Endothelial cell of umbilical vein (primary cell): ENCODE data around the gene MRPS26.

Source experiments
- EZH2 ChIP-seq: IDR thresholded peaks from 2 replicates; pipeline ENCODE4 v1.6.1; 2012; ENCODE audit warnings: borderline replicate concordance, low read depth, mild to moderate bottlenecking, moderate library complexity, low read length, inconsistent platforms; ENCODE audit not compliant: severe bottlenecking
- JUN ChIP-seq: IDR thresholded peaks from 2 replicates; pipeline ENCODE4 v1.6.1; 2011; ENCODE audit warnings: borderline replicate concordance, low read depth; ENCODE audit not compliant: insufficient read length, insufficient read depth
- POLR2AphosphoS5 ChIP-seq: IDR thresholded peaks from 2 replicates; pipeline ENCODE4 v1.6.1; 2012; ENCODE audit warnings: low read depth, mild to moderate bottlenecking, control low read depth, low read length, moderate library complexity; ENCODE audit not compliant: insufficient read depth
- TF ChIP-seq, protein P1 (sequence below), 2 donors: IDR thresholded peaks; 1 replicate in 1 of 2; 2 replicates in 1 of 2; pipeline ENCODE4 v1.5.1; 2011; ENCODE audit warnings: low read length in 2 of 2, mild to moderate bottlenecking in 2 of 2, moderate library complexity in 2 of 2, control low read depth in 1 of 2, inconsistent platforms in 1 of 2, low read depth in 1 of 2; ENCODE audit not compliant: insufficient read depth in 1 of 2; ENCODE audit errors: extremely low read depth in 1 of 2

DNA sequence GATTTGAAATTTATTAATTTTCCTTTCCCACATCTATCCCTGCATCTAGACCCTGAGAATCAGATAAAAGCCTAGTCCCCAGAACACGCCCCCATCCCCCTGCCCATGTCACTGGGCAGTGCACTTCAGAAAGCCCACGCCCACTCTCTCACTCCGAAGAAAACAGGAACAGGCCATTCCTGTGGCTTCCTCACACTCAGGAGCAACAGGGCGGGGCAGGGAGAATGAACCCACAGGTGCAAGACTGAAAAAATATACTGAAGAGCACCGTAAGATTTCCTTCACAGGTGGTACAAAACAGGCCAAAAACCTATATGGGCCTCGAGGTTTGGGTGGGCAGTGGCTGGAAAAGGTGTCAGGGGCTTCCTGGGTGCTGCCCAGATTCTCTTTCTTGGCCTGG, 29.0 kb downstream of the MRPS26 start:
- no peak for TF ChIP-seq POLR2AphosphoS5
- no peak for TF ChIP-seq JUN
- no peak for TF ChIP-seq EZH2
- TF ChIP-seq, protein P1, sequence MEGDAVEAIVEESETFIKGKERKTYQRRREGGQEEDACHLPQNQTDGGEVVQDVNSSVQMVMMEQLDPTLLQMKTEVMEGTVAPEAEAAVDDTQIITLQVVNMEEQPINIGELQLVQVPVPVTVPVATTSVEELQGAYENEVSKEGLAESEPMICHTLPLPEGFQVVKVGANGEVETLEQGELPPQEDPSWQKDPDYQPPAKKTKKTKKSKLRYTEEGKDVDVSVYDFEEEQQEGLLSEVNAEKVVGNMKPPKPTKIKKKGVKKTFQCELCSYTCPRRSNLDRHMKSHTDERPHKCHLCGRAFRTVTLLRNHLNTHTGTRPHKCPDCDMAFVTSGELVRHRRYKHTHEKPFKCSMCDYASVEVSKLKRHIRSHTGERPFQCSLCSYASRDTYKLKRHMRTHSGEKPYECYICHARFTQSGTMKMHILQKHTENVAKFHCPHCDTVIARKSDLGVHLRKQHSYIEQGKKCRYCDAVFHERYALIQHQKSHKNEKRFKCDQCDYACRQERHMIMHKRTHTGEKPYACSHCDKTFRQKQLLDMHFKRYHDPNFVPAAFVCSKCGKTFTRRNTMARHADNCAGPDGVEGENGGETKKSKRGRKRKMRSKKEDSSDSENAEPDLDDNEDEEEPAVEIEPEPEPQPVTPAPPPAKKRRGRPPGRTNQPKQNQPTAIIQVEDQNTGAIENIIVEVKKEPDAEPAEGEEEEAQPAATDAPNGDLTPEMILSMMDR (IDR thresholded peaks at IDR 0.05; ENCODE audit: extremely low read depth in 1 of 2, insufficient read depth in 1 of 2, low read depth in 1 of 2, low read length in 2 of 2) = no peak
